ENCODE measurements around the gene TP53I11.
A peak's percentile ranks its signal among the peaks of the same experiment; 100 is the strongest.

Gene TP53I11

DNA sequence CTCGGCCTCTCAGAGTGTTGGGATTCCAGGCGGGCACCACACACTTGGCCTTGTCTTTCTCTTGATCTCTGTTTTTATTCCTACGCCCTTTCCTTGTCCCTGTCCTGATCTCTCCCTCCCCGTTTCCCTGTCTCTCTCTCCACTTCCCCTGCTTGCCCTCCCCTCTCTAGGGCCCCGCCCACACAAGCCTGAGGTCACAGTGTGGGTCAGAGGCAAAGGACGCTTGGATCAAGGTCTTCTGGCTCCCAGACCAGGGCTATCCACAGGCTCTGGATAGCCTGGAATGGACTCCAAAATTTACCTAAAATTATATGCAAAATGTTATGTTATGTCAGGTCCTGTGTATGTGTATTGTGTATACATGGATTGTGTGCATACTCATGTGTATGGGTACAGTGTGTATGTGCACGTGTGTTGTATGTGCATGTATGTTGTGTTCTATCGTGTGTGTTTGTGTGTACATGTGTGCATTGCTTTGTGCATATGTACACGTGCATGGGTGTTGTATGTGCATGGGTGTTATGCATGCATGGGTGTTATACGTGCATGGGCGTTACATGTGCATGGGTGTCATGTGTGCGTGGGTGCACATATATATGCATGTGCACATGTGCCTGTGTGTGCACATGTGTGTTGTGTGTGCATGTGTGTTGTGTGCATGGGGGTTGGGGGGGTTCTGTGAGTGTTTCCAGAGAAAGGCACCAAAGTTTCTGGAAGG lies 38.3 kb downstream of the TP53I11 start:
- H3K79me2 ChIP-seq (ENCODE audit: insufficient read depth, low read length) = no peaks in the 10 kb centered on the region
- TF ChIP-seq EZH2 (IDR thresholded peaks at IDR 0.05; ENCODE audit: borderline replicate concordance, low read length) = no peak
- TF ChIP-seq, protein P1, sequence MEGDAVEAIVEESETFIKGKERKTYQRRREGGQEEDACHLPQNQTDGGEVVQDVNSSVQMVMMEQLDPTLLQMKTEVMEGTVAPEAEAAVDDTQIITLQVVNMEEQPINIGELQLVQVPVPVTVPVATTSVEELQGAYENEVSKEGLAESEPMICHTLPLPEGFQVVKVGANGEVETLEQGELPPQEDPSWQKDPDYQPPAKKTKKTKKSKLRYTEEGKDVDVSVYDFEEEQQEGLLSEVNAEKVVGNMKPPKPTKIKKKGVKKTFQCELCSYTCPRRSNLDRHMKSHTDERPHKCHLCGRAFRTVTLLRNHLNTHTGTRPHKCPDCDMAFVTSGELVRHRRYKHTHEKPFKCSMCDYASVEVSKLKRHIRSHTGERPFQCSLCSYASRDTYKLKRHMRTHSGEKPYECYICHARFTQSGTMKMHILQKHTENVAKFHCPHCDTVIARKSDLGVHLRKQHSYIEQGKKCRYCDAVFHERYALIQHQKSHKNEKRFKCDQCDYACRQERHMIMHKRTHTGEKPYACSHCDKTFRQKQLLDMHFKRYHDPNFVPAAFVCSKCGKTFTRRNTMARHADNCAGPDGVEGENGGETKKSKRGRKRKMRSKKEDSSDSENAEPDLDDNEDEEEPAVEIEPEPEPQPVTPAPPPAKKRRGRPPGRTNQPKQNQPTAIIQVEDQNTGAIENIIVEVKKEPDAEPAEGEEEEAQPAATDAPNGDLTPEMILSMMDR (IDR thresholded peaks at IDR 0.05; ENCODE audit: low read length) = no peak
- H3K9ac ChIP-seq (ENCODE audit: low read length) = no peak overlapping the region
- H3K9me3 ChIP-seq (ENCODE audit: low read length) = no peaks in the 10 kb centered on the region
- H3K4me2 ChIP-seq (ENCODE audit: low read length) = no peak overlapping the region
- no peaks in the 10 kb centered on the region for H4K20me1 ChIP-seq (ENCODE audit: insufficient read depth, low read length)
- H3K27ac ChIP-seq (ENCODE audit: low read depth, low read length, poor library complexity, severe bottlenecking) = no peak overlapping the region
- H3F3A ChIP-seq (ENCODE audit: insufficient read depth, low read length) = no peaks in the 10 kb centered on the region
- no peaks in the 10 kb centered on the region for H3K4me1 ChIP-seq (ENCODE audit: insufficient read depth, low read length, severe bottlenecking)
- H3K4me3 ChIP-seq (ENCODE audit: low read depth, low read length, poor library complexity, severe bottlenecking) = no peak overlapping the region
- no peaks in the 10 kb centered on the region for H3K36me3 ChIP-seq (ENCODE audit: insufficient read depth, low read length)
- H3K27me3 ChIP-seq (ENCODE audit: insufficient read depth, low read length) = no peaks in the 10 kb centered on the region
- no peaks in the 10 kb centered on the region for H3K9me2 ChIP-seq (ENCODE audit: low read depth, low read length)
- H2AFZ ChIP-seq (ENCODE audit: low read length) = no peak overlapping the region

DNA sequence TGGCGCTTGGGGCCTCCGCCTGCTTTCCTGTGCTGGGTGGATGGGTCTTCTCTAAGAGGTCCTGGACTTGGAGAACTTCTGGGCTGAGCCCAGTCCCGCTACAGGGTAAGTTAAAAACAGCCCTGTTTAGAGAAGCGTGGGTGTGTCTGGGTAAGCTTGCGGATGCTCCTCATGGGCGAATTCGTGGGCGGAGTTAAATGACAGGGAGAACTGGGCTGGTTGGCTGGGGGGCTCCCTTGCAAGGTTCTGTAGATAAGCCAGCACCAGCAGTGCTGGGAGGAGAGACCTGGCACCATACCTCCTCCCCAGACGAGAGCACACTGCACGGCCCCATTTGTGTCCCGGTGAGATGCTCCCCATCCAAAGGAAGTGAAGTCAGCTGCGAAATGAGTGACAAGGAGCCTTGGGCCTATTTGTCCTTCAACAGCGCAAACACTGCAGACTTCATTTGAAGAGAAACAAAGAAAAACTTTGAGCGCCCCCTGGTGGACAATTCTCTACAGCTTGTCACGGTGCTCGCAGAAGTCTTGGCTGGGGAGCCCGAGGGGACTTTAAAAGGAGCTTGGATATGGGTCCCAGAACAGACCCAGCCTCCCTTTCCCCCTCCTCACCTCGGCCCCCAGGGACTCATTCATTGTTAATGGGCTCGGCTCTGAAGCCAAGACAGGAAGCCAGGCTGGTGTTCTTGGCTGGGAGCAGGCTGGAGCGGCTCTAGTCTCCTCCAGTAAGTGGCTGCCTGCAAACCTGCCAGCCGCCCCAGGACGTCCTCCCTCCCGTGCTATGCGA lies 39.5 kb downstream of the TP53I11 start:
- Histone ChIP-seq H3K9me2 (ENCODE audit: low read depth, low read length) (no peaks in the 10 kb centered on the region), H3K9me3 (ENCODE audit: low read length) (no peaks in the 10 kb centered on the region), H3K9ac (ENCODE audit: low read length) (no peak overlapping the region), H3K4me3 (ENCODE audit: low read depth, low read length, poor library complexity, severe bottlenecking) (no peak overlapping the region), H3F3A (ENCODE audit: insufficient read depth, low read length) (no peaks in the 10 kb centered on the region), H3K36me3 (ENCODE audit: insufficient read depth, low read length) (no peaks in the 10 kb centered on the region), H3K27me3 (ENCODE audit: insufficient read depth, low read length) (no peaks in the 10 kb centered on the region), H2AFZ (ENCODE audit: low read length) (no peak overlapping the region), H3K4me1 (ENCODE audit: insufficient read depth, low read length, severe bottlenecking) (no peaks in the 10 kb centered on the region), H4K20me1 (ENCODE audit: insufficient read depth, low read length) (no peaks in the 10 kb centered on the region), H3K4me2 (ENCODE audit: low read length) (no peak overlapping the region), H3K79me2 (ENCODE audit: insufficient read depth, low read length) (no peaks in the 10 kb centered on the region), H3K27ac (ENCODE audit: low read depth, low read length, poor library complexity, severe bottlenecking) (no peak overlapping the region)
- TF ChIP-seq EZH2 (IDR thresholded peaks at IDR 0.05; ENCODE audit: borderline replicate concordance, low read length) = no peak
- TF ChIP-seq, protein P1 (IDR thresholded peaks at IDR 0.05; ENCODE audit: low read length) = peak; percentile 81

DNA sequence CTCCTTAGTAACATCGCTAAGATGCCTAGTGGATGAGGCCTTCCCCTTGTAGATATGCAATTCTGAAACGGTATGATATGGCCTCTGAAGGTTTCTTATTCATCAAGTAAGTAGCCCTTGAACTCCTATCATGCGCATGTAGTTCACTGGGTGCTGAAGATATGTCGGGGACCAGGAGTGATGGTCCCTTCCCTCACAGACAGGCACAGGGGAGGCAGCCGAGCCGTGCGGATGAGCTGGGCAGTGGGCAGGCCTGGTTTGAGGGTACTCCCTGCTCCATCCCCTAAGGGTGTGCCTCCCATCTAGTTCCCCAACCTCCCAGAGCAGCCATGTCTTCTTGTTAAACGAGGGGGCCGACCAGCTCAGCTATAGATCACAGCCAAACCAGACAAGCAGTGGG lies 40.1 kb downstream of the TP53I11 start:
- no peak overlapping the region for H3K27ac ChIP-seq (ENCODE audit: low read depth, low read length, poor library complexity, severe bottlenecking)
- H3K4me2 ChIP-seq (ENCODE audit: low read length) = no peak overlapping the region
- peaks cover 3% of the 10 kb centered on the region for H3K4me1 ChIP-seq (ENCODE audit: insufficient read depth, low read length, severe bottlenecking)

More for the DNA sequence above, 40.1 kb downstream of the TP53I11 start:
- Histone ChIP-seq H4K20me1 (ENCODE audit: insufficient read depth, low read length) (no peaks in the 10 kb centered on the region), H3K36me3 (ENCODE audit: insufficient read depth, low read length) (no peaks in the 10 kb centered on the region), H3K79me2 (ENCODE audit: insufficient read depth, low read length) (no peaks in the 10 kb centered on the region), H3K27me3 (ENCODE audit: insufficient read depth, low read length) (no peaks in the 10 kb centered on the region), H3K4me3 (ENCODE audit: low read depth, low read length, poor library complexity, severe bottlenecking) (no peak overlapping the region), H2AFZ (ENCODE audit: low read length) (no peak overlapping the region), H3K9ac (ENCODE audit: low read length) (no peak overlapping the region), H3K9me2 (ENCODE audit: low read depth, low read length) (no peaks in the 10 kb centered on the region), H3K9me3 (ENCODE audit: low read length) (no peaks in the 10 kb centered on the region), H3F3A (ENCODE audit: insufficient read depth, low read length) (no peaks in the 10 kb centered on the region)
- TF ChIP-seq, protein P1 (IDR thresholded peaks at IDR 0.05; ENCODE audit: low read length) = no peak
- TF ChIP-seq EZH2 (IDR thresholded peaks at IDR 0.05; ENCODE audit: borderline replicate concordance, low read length) = no peak

All from OCI-LY1 (cell line).